GM10266 (cell line): ENCODE data around the gene MADD.

ENCODE experiments used
- DNase-seq: peaks from one replicate; pipeline ENCODE4 v3.0.0; 2012; ENCODE audit errors: extremely low spot score
- TF ChIP-seq, protein P1 (sequence below): IDR thresholded peaks from 2 replicates; pipeline ENCODE4 v1.5.1; 2012; ENCODE audit warnings: mild to moderate bottlenecking, low read depth; ENCODE audit not compliant: control insufficient read depth, insufficient read depth; ENCODE audit errors: missing control alignments

Gene MADD

GRCh38 chr11:47285969-47286770 is 16.2 kb downstream of the MADD start:
- TF ChIP-seq, protein P1, sequence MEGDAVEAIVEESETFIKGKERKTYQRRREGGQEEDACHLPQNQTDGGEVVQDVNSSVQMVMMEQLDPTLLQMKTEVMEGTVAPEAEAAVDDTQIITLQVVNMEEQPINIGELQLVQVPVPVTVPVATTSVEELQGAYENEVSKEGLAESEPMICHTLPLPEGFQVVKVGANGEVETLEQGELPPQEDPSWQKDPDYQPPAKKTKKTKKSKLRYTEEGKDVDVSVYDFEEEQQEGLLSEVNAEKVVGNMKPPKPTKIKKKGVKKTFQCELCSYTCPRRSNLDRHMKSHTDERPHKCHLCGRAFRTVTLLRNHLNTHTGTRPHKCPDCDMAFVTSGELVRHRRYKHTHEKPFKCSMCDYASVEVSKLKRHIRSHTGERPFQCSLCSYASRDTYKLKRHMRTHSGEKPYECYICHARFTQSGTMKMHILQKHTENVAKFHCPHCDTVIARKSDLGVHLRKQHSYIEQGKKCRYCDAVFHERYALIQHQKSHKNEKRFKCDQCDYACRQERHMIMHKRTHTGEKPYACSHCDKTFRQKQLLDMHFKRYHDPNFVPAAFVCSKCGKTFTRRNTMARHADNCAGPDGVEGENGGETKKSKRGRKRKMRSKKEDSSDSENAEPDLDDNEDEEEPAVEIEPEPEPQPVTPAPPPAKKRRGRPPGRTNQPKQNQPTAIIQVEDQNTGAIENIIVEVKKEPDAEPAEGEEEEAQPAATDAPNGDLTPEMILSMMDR: no peak

DNA sequence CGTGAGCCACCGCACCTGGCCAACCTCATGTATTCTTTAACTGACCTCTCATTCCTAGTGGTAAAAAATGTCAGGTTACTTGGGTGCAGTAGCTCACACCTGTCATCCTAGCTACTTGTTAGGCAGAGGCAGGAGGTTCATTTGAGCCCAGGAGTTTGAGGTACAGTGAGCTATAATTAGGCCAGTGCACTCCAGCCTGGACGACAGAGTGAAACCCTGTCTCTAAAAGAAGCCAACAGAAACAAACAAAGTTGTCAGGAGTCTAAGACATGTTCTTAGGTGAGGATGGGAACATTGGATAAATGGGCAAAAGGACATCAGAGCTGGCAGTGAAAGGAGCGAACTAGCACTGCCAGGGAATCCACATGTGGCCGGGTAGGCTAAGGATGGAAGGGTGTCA is 18.1 kb downstream of the MADD start:
- TF ChIP-seq, protein P1: no peak

More at GRCh38 chr11:47285969-47286770, 16.2 kb downstream of the MADD start:
- no peak for DNase-seq

GRCh38 chr11:47289856-47290255 is 19.9 kb downstream of the MADD start:
- no peak for DNase-seq
- TF ChIP-seq, protein P1: no peak

More for the DNA sequence above, 18.1 kb downstream of the MADD start:
- no peak for DNase-seq

GRCh38 chr11:47295385-47295784 is 25.5 kb downstream of the MADD start:
- DNase-seq: no peak
- TF ChIP-seq, protein P1: no peak

- DNase-seq: no peak
- TF ChIP-seq, protein P1: no peak
These were observed 26.1 kb downstream of the MADD start for GRCh38 chr11:47296045-47296444.

DNA sequence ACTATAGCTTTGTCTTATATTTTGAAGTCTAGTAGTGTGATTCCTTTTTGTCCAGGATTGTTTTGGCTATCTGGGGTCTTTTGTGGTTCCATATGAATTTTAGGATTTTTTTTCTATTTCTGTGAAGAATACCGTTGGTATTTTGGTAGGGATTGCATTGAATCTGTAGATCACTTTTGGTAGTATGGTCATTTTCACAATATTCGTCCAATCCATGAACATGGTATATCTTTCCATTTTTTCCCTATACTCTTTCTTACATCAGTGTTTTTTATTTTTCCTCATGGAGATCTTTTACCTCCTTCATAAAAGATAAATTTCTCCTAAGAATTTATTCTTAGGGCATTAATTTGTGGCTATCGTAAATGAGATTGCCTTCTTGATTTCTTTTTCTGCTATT is 29.1 kb downstream of the MADD start:
- no peak for DNase-seq
- TF ChIP-seq, protein P1: no peak

- no peak for DNase-seq
- TF ChIP-seq, protein P1: no peak
These were observed 32.9 kb downstream of the MADD start for GRCh38 chr11:47302853-47303252.
